GM10266 (cell line): ENCODE data around the gene ALOX5.
A peak's percentile ranks its signal among the peaks of the same experiment; 100 is the strongest.

Experiments
- DNase-seq: peaks from one replicate; pipeline ENCODE4 v3.0.0; 2012; ENCODE audit errors: extremely low spot score
- TF ChIP-seq, protein P1 (sequence below): IDR thresholded peaks from 2 replicates; pipeline ENCODE4 v1.5.1; 2012; ENCODE audit warnings: mild to moderate bottlenecking, low read depth; ENCODE audit not compliant: control insufficient read depth, insufficient read depth; ENCODE audit errors: missing control alignments

The ALOX5 gene

DNA sequence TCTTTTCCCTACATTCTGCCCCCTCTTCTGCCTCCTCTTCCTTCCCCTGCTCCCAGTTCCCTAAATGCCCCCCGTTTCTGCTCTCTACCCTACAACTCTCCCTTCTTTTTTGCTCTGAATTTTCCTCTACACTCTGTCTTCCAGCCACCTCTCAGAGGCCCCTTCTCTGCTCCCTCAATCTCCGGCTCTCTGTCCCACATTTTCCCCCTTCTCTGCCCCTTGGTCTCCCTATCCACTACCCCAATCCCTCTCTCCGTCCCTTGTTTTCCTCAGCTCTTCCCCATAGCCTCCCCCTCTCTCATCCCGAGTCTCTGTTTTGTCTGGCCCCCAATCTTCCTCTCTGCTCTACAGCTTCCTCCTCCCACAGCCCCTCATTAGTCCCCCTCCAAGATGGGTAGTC is 3.3 kb downstream of the ALOX5 start:
- DNase-seq = no peak
- TF ChIP-seq, protein P1, sequence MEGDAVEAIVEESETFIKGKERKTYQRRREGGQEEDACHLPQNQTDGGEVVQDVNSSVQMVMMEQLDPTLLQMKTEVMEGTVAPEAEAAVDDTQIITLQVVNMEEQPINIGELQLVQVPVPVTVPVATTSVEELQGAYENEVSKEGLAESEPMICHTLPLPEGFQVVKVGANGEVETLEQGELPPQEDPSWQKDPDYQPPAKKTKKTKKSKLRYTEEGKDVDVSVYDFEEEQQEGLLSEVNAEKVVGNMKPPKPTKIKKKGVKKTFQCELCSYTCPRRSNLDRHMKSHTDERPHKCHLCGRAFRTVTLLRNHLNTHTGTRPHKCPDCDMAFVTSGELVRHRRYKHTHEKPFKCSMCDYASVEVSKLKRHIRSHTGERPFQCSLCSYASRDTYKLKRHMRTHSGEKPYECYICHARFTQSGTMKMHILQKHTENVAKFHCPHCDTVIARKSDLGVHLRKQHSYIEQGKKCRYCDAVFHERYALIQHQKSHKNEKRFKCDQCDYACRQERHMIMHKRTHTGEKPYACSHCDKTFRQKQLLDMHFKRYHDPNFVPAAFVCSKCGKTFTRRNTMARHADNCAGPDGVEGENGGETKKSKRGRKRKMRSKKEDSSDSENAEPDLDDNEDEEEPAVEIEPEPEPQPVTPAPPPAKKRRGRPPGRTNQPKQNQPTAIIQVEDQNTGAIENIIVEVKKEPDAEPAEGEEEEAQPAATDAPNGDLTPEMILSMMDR = no peak

DNA sequence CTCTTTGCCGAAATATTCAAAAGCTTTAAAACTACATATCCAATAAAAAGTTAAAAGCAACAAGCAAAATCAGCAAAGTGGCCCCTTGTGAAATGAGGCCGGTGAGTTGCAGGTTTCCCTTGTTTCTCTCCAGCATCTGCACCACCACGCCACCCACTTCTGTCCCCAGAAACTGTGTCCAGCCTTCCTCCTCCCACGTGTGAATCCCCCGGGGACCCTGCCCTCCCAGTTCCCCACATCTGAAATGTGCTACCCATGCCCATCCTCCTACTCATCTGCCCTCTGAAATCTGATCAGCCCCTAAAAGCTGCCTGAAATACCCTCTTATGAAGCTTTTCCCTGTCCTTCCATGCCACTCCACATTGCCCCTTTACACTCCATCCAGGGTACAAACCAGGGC is 3.8 kb downstream of the ALOX5 start:
- DNase-seq = peak; percentile 6
- TF ChIP-seq, protein P1 = no peak

GRCh38 chr10:45378914-45379726 is 5.1 kb downstream of the ALOX5 start:
- TF ChIP-seq, protein P1 = no peak
- peak; percentile 6 for DNase-seq

DNA sequence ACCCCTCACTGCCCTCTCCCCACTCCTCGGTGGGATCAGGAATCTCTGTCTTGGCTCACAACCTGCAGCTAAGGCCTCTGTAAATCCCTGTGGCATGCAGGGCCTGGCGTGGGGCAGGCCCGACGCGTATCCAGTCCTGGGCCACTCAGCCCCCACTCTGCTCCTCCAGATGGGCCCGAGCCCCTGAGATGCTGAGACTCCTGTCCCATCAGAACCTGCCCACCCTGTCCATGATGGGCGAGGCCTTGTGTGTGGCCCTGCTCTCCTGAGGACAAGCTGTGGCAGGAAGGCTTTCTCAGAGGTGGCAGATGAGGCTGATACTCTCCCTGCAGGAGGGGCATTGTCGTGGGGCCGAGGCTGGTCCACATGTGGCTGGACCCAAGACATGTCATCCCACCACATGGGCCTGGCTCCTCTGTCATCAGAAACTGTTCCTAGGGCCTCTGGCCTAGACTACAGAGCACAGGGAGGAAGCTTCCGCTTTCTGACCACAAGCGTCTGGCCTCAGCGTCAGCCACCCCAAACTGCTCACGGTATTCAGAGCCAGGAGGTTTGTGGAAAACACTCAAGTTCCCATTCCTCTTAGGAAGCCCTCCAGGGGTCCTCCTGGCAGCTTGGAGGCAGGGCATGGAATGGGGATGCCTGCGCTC is 6.0 kb downstream of the ALOX5 start:
- TF ChIP-seq, protein P1 = no peak
- DNase-seq = no peak

DNA sequence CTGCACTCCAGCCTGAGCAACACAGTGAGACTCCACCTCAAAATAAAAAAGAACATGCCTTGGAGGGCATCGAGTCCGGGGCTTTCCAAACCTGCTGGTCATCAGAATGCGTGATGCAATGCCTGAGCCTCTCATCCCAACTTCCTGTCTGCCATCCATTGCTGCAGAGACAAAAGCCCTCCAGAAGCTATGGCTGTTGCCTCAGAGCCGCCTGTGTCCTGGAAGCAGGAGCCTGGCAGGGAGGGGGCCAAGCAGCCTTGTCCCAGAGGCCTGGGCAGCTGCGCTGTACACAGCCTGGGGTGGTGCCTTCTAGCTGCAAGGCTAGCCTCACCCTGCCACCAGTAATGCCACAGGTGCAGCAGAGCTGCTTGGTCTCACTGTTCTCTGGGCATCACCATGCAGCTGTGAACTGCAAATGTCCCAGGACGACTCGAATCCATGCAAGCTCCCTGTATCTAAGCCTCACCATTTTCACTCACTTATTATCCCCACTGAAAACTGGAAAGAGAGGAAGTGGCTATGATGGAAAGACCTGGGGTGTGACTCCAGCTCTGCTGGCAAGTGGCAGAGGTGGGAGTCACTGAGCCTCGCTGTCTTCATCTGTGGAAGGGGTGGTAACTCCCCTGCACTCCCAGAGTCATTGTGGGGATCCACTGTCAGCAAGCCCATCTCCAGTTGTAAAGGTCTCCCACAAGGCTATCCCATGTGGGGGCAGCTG is 7.0 kb downstream of the ALOX5 start:
- TF ChIP-seq, protein P1 = no peak
- no peak for DNase-seq

DNA sequence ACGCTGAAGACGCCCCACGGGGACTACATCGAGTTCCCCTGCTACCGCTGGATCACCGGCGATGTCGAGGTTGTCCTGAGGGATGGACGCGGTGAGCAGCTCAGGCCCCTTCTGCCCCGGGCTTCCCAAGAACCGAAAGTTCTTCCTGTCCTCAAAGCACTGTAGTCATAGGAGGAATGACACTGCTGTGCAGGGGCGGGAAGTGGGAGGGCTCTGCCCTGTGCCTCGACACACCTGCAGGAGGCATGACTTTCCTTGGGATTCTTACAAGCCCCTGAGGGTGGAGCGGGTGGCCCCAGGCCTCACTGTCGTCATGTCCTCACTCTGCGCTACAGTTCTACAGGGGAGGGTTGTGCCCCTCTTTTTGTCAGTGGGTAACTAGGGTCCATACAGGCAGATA is 8.6 kb downstream of the ALOX5 start:
- no peak for DNase-seq
- TF ChIP-seq, protein P1 = no peak
